Endometrium (tissue), 2 donors: ENCODE measurements around the gene PIP5KL1.
"Not testable (repeated sequence)": the region's sequence is repeated elsewhere in the genome, so short reads cannot be mapped to it uniquely, and the experiment has no call there.

ENCODE experiments used
- FAIRE-seq: peaks from 2 replicates; lab custom pipeline; 2012; peaks lifted over from hg19 to GRCh38; lab: Jason Lieb, UNC
- donor health status: control.
- donor health status: control.

Gene PIP5KL1

DNA sequence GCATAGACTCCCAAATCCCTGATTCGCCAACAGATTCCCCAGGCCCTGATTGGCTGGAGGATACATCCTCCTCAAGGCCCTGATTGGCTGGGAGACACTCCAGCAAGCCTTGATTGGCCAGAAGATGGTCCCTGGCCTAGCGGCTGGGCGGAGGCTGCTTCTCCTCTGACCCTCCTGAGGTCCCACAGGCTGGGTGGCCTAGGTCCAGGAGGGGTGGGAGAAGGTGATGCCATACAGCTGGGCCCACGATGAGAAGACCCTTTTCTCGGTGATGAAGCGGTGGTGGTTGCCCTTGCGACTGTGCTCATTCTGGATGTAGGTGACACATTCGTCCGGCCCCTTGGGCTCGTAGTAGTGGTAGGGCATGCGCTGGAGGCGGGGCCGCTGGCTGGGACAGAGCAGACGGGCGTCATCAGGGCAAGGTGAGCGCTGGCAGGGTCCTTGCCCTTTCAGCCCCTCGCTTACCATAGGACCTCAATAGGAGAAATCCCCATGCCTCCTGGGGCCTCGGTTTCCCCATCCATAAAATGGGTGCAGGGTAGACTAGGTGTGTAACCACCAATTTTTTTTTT, 44.1 kb downstream of the PIP5KL1 start:
- no peak for FAIRE-seq

GRCh38 chr9:127885508-127886281, 44.9 kb downstream of the PIP5KL1 start:
- FAIRE-seq = no peak

DNA sequence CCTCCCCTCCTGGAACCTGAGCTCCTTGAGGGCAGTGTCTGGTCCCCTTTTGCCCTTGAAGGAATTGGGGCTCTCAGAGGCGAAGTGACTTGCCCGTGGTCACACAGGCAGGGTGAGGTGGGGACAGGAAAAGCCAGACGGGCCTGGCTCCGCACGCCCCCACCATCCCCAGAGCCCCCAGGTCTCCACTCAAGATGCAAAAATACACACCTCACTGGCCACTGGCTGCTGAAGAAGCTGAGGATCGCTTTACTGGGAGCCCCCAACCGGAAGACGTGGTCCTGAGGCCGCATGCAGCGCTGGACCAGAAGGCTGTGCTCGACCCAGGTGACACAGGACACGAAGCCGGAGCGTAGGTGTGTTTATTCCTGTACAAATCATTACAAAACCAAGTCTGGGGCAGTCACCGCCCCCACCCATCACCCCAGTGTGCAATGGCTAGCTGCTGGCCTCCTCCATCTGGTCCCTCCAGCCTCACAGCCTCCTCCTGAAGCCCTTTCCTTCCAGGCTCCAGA, 45.5 kb downstream of the PIP5KL1 start:
- no peak for FAIRE-seq

DNA sequence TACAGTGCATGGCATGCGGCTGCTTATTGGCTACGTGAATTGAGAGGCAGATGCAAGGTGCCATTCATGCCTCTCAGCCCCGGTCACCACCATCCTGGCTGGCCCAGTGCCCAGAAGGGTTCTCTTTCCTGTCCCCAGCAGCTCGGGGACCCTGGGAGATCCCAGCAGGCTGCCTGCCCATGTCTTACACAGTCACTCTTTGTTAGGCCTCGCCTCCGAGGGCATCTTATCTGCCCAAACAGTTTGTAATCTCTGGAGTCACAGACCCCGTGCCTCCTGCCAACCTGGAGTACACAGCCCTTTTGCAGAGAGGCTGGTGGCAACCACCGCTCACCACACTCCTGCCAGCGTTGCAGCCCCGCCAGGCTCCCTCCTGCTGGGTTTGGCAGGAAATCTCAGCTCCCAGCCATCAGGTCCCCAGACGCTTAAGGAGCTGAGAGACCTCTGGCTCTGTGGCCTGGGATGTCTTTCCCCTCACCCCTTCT, 46.1 kb downstream of the PIP5KL1 start:
- no peak for FAIRE-seq

GRCh38 chr9:127883959-127884358, 46.6 kb downstream of the PIP5KL1 start:
- no peak for FAIRE-seq

- FAIRE-seq = not testable (repeated sequence)
Measured at GRCh38 chr9:127881715-127882114, 48.9 kb downstream of the PIP5KL1 start.

GRCh38 chr9:127880143-127880542, 50.4 kb downstream of the PIP5KL1 start:
- no peak for FAIRE-seq

- FAIRE-seq = no peak
Measured at GRCh38 chr9:127878652-127879390, 51.8 kb downstream of the PIP5KL1 start.

- FAIRE-seq = no peak
Measured at GRCh38 chr9:127878001-127878651, 52.5 kb downstream of the PIP5KL1 start.

GRCh38 chr9:127877566-127877998, 53.0 kb downstream of the PIP5KL1 start, which contains the start of gene AK1:
Gene AK1, minus strand, starts transcription at chr9:127877675. Its CDS starts 3,058 bp downstream, at chr9:127874617.
- FAIRE-seq = no peak

DNA sequence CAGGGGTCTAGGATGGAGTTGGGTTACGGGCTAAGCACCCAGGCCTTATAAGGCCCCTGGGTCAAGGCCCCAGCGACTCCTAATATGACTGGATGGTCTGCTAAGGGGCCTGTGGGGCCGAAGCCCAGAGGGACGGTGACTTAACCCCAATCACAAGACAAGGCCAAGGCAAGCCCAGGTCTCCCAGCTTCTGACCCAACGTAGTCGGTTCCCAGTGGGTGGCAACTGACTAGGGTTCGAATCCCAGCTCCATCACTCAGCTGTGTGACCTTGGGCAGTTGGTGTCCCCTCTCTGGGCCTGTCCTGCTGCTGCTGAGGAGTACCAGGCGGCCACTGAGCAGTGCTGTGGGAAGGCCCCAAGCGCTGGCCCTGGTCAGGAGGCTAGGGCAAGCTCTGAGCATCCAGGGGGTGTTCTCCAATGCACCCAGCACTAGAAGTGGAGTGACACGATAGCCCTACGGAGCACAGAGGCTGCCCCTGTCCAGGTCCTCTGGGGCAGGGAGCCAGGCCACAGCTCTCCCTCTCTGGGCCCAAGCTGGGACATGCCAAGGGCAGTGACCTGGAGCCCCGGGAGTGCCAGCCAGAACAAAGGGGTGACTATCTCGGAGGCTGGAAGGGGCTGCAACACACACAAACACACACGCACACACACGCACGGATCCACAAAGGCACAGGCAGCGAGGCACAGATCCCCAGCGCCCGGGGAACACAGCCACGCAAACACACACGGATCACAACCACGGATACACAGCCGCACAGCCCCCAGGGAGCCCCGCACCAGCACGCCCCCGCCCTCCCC, 53.6 kb downstream of the PIP5KL1 start:
- FAIRE-seq = no peak

DNA sequence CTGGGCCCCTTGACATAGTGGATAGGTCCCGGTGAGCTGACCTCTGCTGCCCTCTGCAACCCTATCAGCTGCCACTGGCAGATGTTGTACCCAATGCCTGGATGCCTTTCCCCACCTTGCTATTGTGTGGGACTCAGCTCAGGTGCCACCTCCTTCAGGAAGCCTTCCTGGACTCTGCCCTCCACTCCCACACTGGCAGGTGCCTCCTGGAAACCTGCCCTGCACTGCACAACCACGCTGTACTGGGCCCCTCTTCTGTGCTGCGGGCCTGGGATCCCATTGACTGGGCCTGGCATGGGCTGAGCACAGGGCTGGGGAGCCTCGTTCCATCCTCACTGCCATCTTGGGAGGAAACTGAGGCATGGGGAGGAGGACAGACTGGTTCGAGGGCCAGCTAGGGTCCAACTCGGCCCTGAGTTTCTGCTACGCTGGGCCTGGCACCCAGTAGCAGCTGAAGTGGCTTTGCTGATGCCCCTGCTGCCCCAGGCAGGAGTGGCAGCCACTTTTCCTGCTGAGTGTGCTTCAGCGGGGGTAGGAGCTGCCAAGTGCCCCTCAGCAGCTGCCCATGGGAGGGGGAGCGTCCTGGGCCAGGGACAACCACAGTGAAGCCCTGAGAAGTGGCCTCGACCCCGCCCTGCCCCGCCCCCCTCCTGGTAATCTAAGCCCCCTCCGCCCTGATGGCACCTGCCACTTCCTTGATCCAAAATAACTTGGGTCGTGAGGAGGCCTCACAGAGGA, 54.4 kb downstream of the PIP5KL1 start:
- FAIRE-seq = no peak

- FAIRE-seq = no peak
Measured at GRCh38 chr9:127875306-127875966, 55.1 kb downstream of the PIP5KL1 start.

GRCh38 chr9:127874301-127875221, 56.0 kb downstream of the PIP5KL1 start:
- FAIRE-seq = no peak

- no peak for FAIRE-seq
Measured at GRCh38 chr9:127873886-127874285, 56.7 kb downstream of the PIP5KL1 start.

GRCh38 chr9:127873223-127873691, 57.3 kb downstream of the PIP5KL1 start:
- no peak for FAIRE-seq

- FAIRE-seq = no peak
Measured at GRCh38 chr9:127872369-127873222, 58.0 kb downstream of the PIP5KL1 start.

- no peak for FAIRE-seq
Measured at GRCh38 chr9:127871531-127871930, 59.0 kb downstream of the PIP5KL1 start.
